Breast epithelium (tissue), 3 donors: ENCODE measurements around the gene ZNF157.

ENCODE experiments used
- POLR2AphosphoS5 ChIP-seq, 3 donors: sonication (generic); formaldehyde crosslinking; IDR thresholded peaks; one replicate each; pipeline ENCODE4 v1.6.1; 2017; ENCODE audit warnings: antibody characterized with exemption in 3 of 3
- TF ChIP-seq, protein P1 (sequence below), 3 donors: fragments of 450-650 bp; IDR thresholded peaks; one replicate each; pipeline ENCODE4 v1.5.1; 2016 to 2017; ENCODE audit warnings: antibody characterized with exemption in 3 of 3, mild to moderate bottlenecking in 3 of 3, moderate library complexity in 3 of 3

DNA sequence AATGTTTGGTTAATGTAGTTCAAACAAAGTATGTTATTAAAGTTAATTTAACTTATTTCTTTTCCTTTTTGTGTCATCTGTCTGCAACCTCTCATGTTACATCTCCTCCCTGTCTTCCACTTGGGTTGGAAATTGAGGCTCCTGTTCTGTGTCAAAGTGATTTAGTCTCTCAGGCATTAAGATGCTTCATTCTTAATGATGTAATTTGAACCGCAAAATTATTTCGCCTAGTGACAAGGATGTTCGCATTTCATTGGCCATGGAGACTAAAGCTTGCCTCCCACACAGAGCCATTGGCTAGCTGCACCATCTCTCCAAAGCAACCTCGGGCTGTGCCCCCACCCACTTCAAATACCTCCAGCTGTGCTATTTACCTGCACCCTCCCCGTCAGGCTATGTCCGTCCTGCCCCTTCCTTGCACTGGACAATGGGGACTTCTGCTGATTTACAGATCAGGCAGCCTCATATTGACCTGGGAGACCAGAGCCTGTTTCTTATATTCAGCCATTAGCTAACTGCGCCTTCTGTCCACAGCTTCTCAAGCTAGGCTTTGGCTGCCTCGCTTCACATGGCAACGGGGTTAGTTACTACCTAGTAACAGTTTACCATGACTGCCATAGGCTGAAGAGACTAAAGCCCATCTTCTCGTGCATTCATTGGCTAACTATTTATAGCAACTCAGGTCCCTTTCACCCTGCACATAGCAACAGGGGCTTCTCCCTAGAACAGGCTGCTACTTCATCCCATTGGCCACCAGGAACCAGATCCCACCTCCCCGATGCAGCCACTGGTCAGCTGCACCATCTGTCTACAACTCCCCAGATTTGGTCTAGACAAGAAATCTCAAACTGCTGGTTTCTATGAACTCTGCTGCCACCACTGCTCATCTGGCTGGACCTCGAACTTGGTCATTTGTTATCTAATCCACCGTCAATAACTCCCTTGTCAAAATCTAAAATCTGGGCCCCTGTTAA, 8.6 kb upstream of the ZNF157 start:
- TF ChIP-seq, protein P1, sequence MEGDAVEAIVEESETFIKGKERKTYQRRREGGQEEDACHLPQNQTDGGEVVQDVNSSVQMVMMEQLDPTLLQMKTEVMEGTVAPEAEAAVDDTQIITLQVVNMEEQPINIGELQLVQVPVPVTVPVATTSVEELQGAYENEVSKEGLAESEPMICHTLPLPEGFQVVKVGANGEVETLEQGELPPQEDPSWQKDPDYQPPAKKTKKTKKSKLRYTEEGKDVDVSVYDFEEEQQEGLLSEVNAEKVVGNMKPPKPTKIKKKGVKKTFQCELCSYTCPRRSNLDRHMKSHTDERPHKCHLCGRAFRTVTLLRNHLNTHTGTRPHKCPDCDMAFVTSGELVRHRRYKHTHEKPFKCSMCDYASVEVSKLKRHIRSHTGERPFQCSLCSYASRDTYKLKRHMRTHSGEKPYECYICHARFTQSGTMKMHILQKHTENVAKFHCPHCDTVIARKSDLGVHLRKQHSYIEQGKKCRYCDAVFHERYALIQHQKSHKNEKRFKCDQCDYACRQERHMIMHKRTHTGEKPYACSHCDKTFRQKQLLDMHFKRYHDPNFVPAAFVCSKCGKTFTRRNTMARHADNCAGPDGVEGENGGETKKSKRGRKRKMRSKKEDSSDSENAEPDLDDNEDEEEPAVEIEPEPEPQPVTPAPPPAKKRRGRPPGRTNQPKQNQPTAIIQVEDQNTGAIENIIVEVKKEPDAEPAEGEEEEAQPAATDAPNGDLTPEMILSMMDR (IDR thresholded peaks at IDR 0.05) = no peak
- no peak for TF ChIP-seq POLR2AphosphoS5 (IDR thresholded peaks at IDR 0.05)
